ENCODE data around the gene RCBTB2. TPM values are rescaled to one million over a fixed set of nuclear protein-coding genes. Genes with fewer than 3 reads are reported as not detected.
"Not testable (repeated sequence)": the region's sequence is repeated elsewhere in the genome, so short reads cannot be mapped to it uniquely, and the experiment has no call there.

Gene RCBTB2
- polyA plus RNA-seq, 3 donors, result 54.9 to 60.6 (median 58.6) TPM

GRCh38 chr13:48457578-48458242 lies 75.2 kb downstream of the RCBTB2 start:
- DNase-seq (ENCODE audit: low read depth in 3 of 3, low spot score in 2 of 3), result no peak

GRCh38 chr13:48456546-48456945 lies 76.3 kb downstream of the RCBTB2 start:
- DNase-seq (ENCODE audit: low read depth in 3 of 3, low spot score in 2 of 3), result no peak

- DNase-seq (ENCODE audit: low read depth in 3 of 3, low spot score in 2 of 3), result not testable (repeated sequence)
Observed at GRCh38 chr13:48451196-48451595, 81.7 kb downstream of the RCBTB2 start.

- no peak for DNase-seq (ENCODE audit: low read depth in 3 of 3, low spot score in 2 of 3)
Observed at GRCh38 chr13:48449656-48450055, 83.2 kb downstream of the RCBTB2 start.

- DNase-seq (ENCODE audit: low read depth in 3 of 3, low spot score in 2 of 3), result no peak
Observed at GRCh38 chr13:48448959-48449614, 83.8 kb downstream of the RCBTB2 start.

- no peak for DNase-seq (ENCODE audit: low read depth in 3 of 3, low spot score in 2 of 3)
Observed at GRCh38 chr13:48448285-48448958, 84.5 kb downstream of the RCBTB2 start.

GRCh38 chr13:48446464-48446863 lies 86.4 kb downstream of the RCBTB2 start:
- no peak for DNase-seq (ENCODE audit: low read depth in 3 of 3, low spot score in 2 of 3)

- no peak for DNase-seq (ENCODE audit: low read depth in 3 of 3, low spot score in 2 of 3)
Observed at GRCh38 chr13:48443442-48444208, 89.3 kb downstream of the RCBTB2 start.

Other genes with a start within 250 kb of the RCBTB2 start
- 10 to 100 TPM; 47.7 to 51.6 (median 48.3) TPM for gene RB1, start 229.3 kb downstream of the RCBTB2 start, polyA plus RNA-seq (ENCODE audit: insufficient read length in 3 of 3)
- 10 to 100 TPM; 47.9 to 56.0 (median 54.6) TPM for gene LPAR6, start 120.0 kb downstream of the RCBTB2 start, polyA plus RNA-seq (ENCODE audit: insufficient read length in 3 of 3)
- under 1 TPM; 0.29 to 0.50 (median 0.34) TPM for gene CYSLTR2, start 120.8 kb upstream of the RCBTB2 start, polyA plus RNA-seq (ENCODE audit: insufficient read length in 3 of 3)